Activated CD8-positive, alpha-beta T cell treated with anti-CD3 and anti-CD28 coated beads for 36 hours (primary cell): ENCODE measurements around the gene RAB4B. TPM values are rescaled to one million over a fixed set of nuclear protein-coding genes. Genes with fewer than 3 reads are reported as not detected.
A peak's percentile ranks its signal among the peaks of the same experiment; 100 is the strongest.
"Not testable (repeated sequence)": the region's sequence is repeated elsewhere in the genome, so short reads cannot be mapped to it uniquely, and the experiment has no call there.

Source experiments
- ATAC-seq: fragments of 200-7000 bp; cut with Tn5 transposase; one replicate; pipeline ENCODE4 v1.10.0; 2021; ENCODE audit warnings: mild to moderate bottlenecking, moderate library complexity
- CTCF ChIA-PET: fragments of 350-600 bp; sonication (Branson Sonifier 250); formaldehyde crosslinking; loops from one replicate; lab custom pipeline; 2021; ENCODE audit warnings: antibody characterized with exemption; lab: Charles Lee
- POLR2A ChIA-PET: fragments of 350-600 bp; sonication (Branson Sonifier 250); formaldehyde crosslinking; loops from one replicate; lab custom pipeline; 2021; ENCODE audit warnings: antibody characterized with exemption; lab: Charles Lee
- DNase-seq: peaks from one replicate; pipeline ENCODE4 v3.0.0-alpha.2; 2020
- H3K27ac Mint-ChIP-seq: one replicate; pipeline ENCODE4 v1.8.0; 2021; ENCODE audit warnings: mild to moderate bottlenecking, mixed read lengths
- H3K27me3 Mint-ChIP-seq: one replicate; pipeline ENCODE4 v1.8.0; 2021; ENCODE audit warnings: mixed read lengths
- H3K36me3 Mint-ChIP-seq: one replicate; pipeline ENCODE4 v1.8.0; 2021; ENCODE audit warnings: low read depth, mixed read lengths
- H3K4me1 Mint-ChIP-seq: one replicate; pipeline ENCODE4 v1.8.0; 2021; ENCODE audit warnings: low read depth, mixed read lengths
- H3K4me3 Mint-ChIP-seq: one replicate; pipeline ENCODE4 v1.8.0; 2021; ENCODE audit warnings: mild to moderate bottlenecking, moderate library complexity, mixed read lengths
- H3K9me3 Mint-ChIP-seq: one replicate; pipeline ENCODE4 v1.8.0; 2021; ENCODE audit warnings: mixed read lengths
- CTCF ChIP-seq: fragments of 200-600 bp; IDR thresholded peaks from one replicate; pipeline ENCODE4 v1.8.0; 2022; ENCODE audit warnings: antibody characterized with exemption, mild to moderate bottlenecking
- intact Hi-C: fragments of 100-400 bp; cut with micrococcal nuclease; formaldehyde crosslinking; loops from one replicate; pipeline ENCODE4 v1.10.0; 2022
- total RNA-seq, 2 experiments: library from RNA; stranded (reverse); gene quantifications; one replicate each; pipeline ENCODE4 v1.2.3, GENCODE V29; 2021

The RAB4B gene
- total RNA-seq, 2 experiments from 2014 or later, result 39.7 to 42.3 TPM

DNA sequence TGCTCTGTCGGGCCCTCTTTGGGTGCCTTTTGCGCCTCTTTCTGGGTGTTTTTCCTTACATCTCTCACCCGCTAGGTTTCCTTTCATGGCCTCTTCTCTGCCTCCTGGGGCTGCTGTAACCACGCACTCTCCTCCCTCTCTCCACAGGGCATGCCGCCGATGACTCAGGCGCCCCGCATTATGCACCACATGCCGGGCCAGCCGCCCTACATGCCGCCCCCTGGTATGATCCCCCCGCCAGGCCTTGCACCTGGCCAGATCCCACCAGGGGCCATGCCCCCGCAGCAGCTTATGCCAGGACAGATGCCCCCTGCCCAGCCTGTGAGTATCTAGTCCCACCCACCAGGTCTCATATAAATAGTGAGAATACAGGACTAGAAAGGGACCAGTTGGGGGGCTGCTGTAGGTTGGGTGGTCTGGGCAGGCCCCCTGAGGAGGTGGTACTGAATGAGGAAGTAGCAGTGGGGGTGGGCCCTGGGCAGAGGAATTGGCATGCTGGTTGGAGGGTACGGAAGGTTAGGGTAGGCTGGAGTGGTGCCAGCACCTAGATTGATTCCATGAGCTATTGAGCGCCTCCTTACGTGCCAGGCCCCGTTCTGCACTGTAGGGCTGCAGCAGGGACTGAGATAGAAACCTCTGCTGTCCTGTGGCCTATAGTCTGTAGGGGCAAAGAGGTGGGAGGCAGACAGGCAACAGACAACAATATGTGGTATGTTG, 15.1 kb upstream of the RAB4B start:
- POLR2A ChIA-PET, result interaction anchor here (1.3 to 1.6 kb wide), 6 partner anchors 8 to 43 kb away, joined by 4 to 8 read pairs (median 4); partner anchors contain the start of gene EGLN2
- peak; percentile 57 for ATAC-seq
- H3K4me3 Mint-ChIP-seq, result peak overlapping the region; percentile 5
- H3K36me3 Mint-ChIP-seq, result peaks cover 80% of the 10 kb centered on the region
- peak overlapping the region; percentile 77 for H3K27ac Mint-ChIP-seq
- no peaks in the 10 kb centered on the region for H3K9me3 Mint-ChIP-seq
- peak; percentile 64 for DNase-seq
- no peaks in the 10 kb centered on the region for H3K27me3 Mint-ChIP-seq
- CTCF ChIA-PET, result no interaction called here
- H3K4me1 Mint-ChIP-seq, result peaks cover 68% of the 10 kb centered on the region
- TF ChIP-seq CTCF, result no peak
- intact Hi-C loops, result no loop called here

GRCh38 chr19:40763526-40763925, 14.5 kb upstream of the RAB4B start:
- no peak for TF ChIP-seq CTCF
- Mint-ChIP-seq H3K9me3 (no peaks in the 10 kb centered on the region), H3K27me3 (no peaks in the 10 kb centered on the region), H3K36me3 (peaks cover 74% of the 10 kb centered on the region), H3K27ac (peak overlapping the region; percentile 77), H3K4me3 (peak overlapping the region; percentile 7), H3K4me1 (peaks cover 62% of the 10 kb centered on the region)
- ATAC-seq, result no peak
- POLR2A ChIA-PET, result interaction anchor here (1.0 to 1.6 kb wide), 7 partner anchors 8 to 43 kb away, joined by 3 to 8 read pairs (median 4); partner anchors contain the start of gene EGLN2
- DNase-seq, result no peak
- intact Hi-C loops, result no loop called here
- CTCF ChIA-PET, result no interaction called here

GRCh38 chr19:40763963-40764362, 14.1 kb upstream of the RAB4B start:
- POLR2A ChIA-PET, result interaction anchor here (0.6 to 1.5 kb wide), 5 partner anchors 8 to 563 kb away, joined by 3 to 6 read pairs (median 4); no protein-coding TSS in a partner anchor
- DNase-seq, result peak; percentile 63
- peak overlapping the region; percentile 77 for H3K27ac Mint-ChIP-seq

DNA sequence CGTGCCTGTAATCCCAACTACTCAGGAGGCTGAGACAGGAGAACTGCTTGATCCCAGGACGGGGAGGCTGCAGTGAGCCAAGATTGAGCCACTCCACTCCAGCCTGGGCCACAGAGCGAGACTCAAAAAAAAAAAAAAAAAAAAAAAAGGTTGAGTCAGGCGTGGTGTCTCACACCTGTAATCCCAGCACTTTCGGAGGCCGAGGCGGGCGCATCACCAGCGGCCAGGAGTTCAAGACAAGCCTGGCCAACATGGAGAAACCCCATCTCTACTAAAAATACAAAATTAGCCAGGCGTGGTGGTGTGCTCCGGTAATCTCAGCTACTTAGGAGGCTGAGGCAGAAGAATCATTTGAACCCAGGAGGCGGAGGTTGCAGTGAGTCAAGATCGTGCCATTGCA, 11.7 kb upstream of the RAB4B start:
- H3K27ac Mint-ChIP-seq, result not testable (repeated sequence)

More at GRCh38 chr19:40763963-40764362, 14.1 kb upstream of the RAB4B start:
- no peaks in the 10 kb centered on the region for H3K9me3 Mint-ChIP-seq
- intact Hi-C loops, result no loop called here
- peaks cover 62% of the 10 kb centered on the region for H3K4me1 Mint-ChIP-seq
- peak overlapping the region; percentile 7 for H3K4me3 Mint-ChIP-seq
- peaks cover 71% of the 10 kb centered on the region for H3K36me3 Mint-ChIP-seq
- peak; percentile 69 for ATAC-seq
- no peaks in the 10 kb centered on the region for H3K27me3 Mint-ChIP-seq
- CTCF ChIA-PET, result no interaction called here
- no peak for TF ChIP-seq CTCF

GRCh38 chr19:40768869-40769268, 9.2 kb upstream of the RAB4B start:
- ChIA-PET CTCF (interaction anchor here (1.2 kb wide), 1 partner anchor 52 kb away, joined by 3 read pairs; the partner anchor contains the start of gene COQ8B), POLR2A (no interaction called here)
- ATAC-seq, result no peak
- Mint-ChIP-seq H3K36me3 (peaks cover 50% of the 10 kb centered on the region), H3K4me3 (no peak overlapping the region), H3K9me3 (peaks cover 6% of the 10 kb centered on the region), H3K4me1 (peaks cover 31% of the 10 kb centered on the region), H3K27ac (peak overlapping the region; percentile 38), H3K27me3 (no peaks in the 10 kb centered on the region)
- DNase-seq, result no peak
- TF ChIP-seq CTCF, result no peak
- intact Hi-C loops, result no loop called here

More for the DNA sequence above, 11.7 kb upstream of the RAB4B start:
- POLR2A ChIA-PET, result interaction anchor here (1.1 to 1.8 kb wide), 4 partner anchors 9 to 14 kb away, joined by 3 to 12 read pairs (median 6); no protein-coding TSS in a partner anchor
- H3K9me3 Mint-ChIP-seq, H3K4me3 Mint-ChIP-seq, ATAC-seq, H3K27me3 Mint-ChIP-seq, DNase-seq, intact Hi-C loops: not testable (repeated sequence)
- CTCF ChIA-PET, result interaction anchor here (0.7 to 1.1 kb wide), 5 partner anchors 11 to 103 kb away, joined by 3 to 5 read pairs (median 4); partner anchors contain the start of gene RAB4B
- H3K36me3 Mint-ChIP-seq, result peaks cover 66% of the 10 kb centered on the region
- peaks cover 55% of the 10 kb centered on the region for H3K4me1 Mint-ChIP-seq

- intact Hi-C loops, H3K27me3 Mint-ChIP-seq, H3K4me3 Mint-ChIP-seq, DNase-seq, H3K9me3 Mint-ChIP-seq: not testable (repeated sequence)
- POLR2A ChIA-PET, result interaction anchor here (0.9 kb wide), 1 partner anchor 8 kb away, joined by 4 read pairs; no protein-coding TSS in a partner anchor
- Mint-ChIP-seq H3K27ac (peak overlapping the region; percentile 72), H3K36me3 (peaks cover 31% of the 10 kb centered on the region), H3K4me1 (peaks cover 22% of the 10 kb centered on the region)
- CTCF ChIA-PET, result interaction anchor here (1.2 kb wide), 1 partner anchor 41 kb away, joined by 3 read pairs; no protein-coding TSS in a partner anchor
- ATAC-seq, result peak; percentile 39
Observed at GRCh38 chr19:40771101-40771862, 6.8 kb upstream of the RAB4B start.
